ENCODE measurements around the gene HSD17B14.

Gene HSD17B14

DNA sequence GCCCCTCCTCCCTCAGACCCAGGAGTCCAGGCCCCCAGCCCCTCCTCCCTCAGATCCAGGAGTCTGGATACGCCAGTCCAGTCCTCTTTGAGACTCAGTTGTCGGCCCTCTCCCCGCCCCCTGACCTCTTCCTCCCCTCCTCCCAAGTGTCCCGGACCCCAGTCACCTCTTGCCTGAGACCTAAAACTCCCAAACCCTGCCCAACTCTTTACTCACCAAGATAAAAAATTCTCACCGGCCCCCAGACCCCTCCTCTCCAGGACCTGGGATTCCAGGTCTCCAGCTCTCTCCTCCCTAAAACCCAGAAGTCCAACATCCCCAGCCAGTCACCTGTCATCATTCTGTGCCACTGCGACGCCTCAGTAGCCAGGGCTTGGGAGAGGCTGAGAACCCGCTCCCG is 1.4 kb upstream of the HSD17B14 start:
- in situ Hi-C loops (cut with MboI; ENCODE audit: low pct_unique_long_range_greater_than_20kb, low sequenced_read_pairs, unreplicated experiment): no loop called here
- TF ChIP-seq, protein P1, sequence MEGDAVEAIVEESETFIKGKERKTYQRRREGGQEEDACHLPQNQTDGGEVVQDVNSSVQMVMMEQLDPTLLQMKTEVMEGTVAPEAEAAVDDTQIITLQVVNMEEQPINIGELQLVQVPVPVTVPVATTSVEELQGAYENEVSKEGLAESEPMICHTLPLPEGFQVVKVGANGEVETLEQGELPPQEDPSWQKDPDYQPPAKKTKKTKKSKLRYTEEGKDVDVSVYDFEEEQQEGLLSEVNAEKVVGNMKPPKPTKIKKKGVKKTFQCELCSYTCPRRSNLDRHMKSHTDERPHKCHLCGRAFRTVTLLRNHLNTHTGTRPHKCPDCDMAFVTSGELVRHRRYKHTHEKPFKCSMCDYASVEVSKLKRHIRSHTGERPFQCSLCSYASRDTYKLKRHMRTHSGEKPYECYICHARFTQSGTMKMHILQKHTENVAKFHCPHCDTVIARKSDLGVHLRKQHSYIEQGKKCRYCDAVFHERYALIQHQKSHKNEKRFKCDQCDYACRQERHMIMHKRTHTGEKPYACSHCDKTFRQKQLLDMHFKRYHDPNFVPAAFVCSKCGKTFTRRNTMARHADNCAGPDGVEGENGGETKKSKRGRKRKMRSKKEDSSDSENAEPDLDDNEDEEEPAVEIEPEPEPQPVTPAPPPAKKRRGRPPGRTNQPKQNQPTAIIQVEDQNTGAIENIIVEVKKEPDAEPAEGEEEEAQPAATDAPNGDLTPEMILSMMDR (IDR thresholded peaks at IDR 0.05; ENCODE audit: extremely low read depth, insufficient read depth, missing control alignments): no peak
- DNase-seq (ENCODE audit: low spot score): no peak

DNA sequence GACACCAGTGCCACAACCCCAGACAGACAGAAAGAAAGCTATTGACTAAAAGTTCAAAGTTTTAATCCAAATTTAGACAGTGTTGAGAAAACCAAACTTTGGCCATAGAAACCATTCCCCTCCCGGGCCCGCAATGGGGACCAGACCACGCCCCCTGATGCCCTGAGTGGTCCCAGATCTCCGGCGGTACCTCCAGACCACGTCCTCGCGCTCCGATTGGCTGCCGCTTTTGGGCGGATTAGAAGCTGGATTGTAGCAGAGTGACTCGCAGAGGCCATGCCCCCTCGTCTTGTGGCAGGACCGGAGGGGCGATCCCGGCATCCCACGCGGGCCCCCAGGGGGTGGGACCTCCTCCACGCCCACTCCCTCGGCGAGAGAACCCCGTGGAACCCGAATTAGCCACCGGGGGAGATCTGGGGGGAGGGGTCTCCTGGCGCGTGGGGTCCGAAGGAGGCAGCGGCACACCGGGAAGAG is 797 bp upstream of the HSD17B14 start:
- peak; percentile 95 for DNase-seq (ENCODE audit: low spot score)
- TF ChIP-seq, protein P1 (IDR thresholded peaks at IDR 0.05; ENCODE audit: extremely low read depth, insufficient read depth, missing control alignments): no peak
- in situ Hi-C loops (cut with MboI; ENCODE audit: low pct_unique_long_range_greater_than_20kb, low sequenced_read_pairs, unreplicated experiment): no loop called here

DNA sequence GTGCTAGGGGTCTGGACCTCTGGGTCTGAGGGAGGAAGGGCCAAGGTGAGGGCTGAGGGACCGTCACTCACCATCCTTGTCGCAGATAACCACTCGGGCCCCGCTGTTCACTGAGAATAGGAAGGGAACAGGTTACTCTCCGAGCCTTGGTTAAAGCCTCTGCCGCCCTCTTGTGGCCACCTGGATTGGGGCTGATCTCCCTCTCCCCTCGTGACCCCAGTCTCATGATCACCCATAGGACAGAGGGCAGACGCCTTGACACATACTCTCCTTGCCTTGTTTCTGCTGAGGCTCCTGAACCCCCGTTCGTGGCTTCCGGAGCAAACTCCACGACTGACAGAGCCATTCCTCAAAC is 580 bp downstream of the HSD17B14 start:
- in situ Hi-C loops (cut with MboI; ENCODE audit: low pct_unique_long_range_greater_than_20kb, low sequenced_read_pairs, unreplicated experiment): no loop called here
- TF ChIP-seq, protein P1 (IDR thresholded peaks at IDR 0.05; ENCODE audit: extremely low read depth, insufficient read depth, missing control alignments): peak; percentile 88

DNA sequence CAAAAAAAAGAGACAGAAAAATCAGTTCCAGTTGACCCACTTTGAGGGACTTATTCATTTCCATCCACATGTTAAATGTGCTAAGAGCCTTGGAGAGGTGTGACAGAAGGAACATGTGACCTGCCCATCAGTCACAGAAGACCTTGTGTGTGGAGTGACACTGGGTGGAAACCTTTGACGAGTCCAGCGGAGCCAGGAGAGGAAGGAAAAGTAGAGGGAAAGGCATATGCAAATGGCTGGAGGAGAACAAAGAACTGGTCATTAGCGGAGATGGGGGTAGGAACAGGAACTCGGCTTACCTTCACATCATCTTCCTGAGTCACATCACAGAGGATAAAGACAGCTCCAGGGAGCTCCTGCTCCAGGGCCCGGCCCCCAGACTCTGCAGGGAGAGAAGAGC is 2.3 kb downstream of the HSD17B14 start:
- in situ Hi-C loops (cut with MboI; ENCODE audit: low pct_unique_long_range_greater_than_20kb, low sequenced_read_pairs, unreplicated experiment): no loop called here
- TF ChIP-seq, protein P1 (IDR thresholded peaks at IDR 0.05; ENCODE audit: extremely low read depth, insufficient read depth, missing control alignments): no peak
- DNase-seq (ENCODE audit: low spot score): no peak

More for the DNA sequence above, 580 bp downstream of the HSD17B14 start:
- DNase-seq (ENCODE audit: low spot score): peak; percentile 90

DNA sequence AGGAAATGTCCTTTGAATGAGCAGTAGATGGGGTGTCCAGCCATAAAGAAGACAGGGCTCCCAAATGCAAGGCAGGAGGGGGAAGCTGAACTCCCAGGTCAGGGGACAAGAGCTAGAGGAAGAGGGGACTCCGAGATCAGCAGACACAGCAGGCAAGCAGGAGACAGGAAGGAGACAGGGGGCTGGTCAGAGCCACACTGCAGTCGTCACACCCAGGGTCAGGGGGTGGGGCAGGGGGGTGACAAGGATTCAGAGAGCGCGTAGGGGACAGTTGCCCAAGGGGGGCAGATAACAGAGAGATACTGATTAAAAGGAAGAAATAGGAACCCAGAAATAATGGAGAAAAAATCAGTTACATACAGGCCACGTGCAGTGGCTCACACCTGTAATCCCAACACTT is 3.2 kb downstream of the HSD17B14 start:
- TF ChIP-seq, protein P1 (IDR thresholded peaks at IDR 0.05; ENCODE audit: extremely low read depth, insufficient read depth, missing control alignments): no peak
- no peak for DNase-seq (ENCODE audit: low spot score)
- in situ Hi-C loops (cut with MboI; ENCODE audit: low pct_unique_long_range_greater_than_20kb, low sequenced_read_pairs, unreplicated experiment): no loop called here

DNA sequence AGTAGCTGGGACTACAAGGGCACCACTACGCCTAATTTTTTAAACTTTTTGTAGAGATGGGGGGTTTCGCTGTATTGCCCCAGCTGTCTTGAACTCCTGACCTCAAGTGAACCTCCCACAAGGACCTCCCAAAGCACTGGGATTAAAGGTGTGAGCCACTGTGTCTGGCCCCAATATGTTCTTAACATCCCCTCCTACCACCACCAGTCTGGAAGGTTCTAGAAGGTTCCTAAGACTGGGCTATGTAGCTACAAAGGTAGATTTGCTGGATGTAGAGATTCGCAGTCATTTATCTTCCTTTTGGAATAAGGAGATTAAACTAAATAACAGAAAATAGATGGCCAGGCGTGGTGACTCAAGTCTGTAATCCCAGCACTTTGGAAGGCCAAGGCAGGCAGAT is 5.3 kb downstream of the HSD17B14 start:
- DNase-seq (ENCODE audit: low spot score): no peak
- in situ Hi-C loops (cut with MboI; ENCODE audit: low pct_unique_long_range_greater_than_20kb, low sequenced_read_pairs, unreplicated experiment): no loop called here
- TF ChIP-seq, protein P1 (IDR thresholded peaks at IDR 0.05; ENCODE audit: extremely low read depth, insufficient read depth, missing control alignments): no peak

DNA sequence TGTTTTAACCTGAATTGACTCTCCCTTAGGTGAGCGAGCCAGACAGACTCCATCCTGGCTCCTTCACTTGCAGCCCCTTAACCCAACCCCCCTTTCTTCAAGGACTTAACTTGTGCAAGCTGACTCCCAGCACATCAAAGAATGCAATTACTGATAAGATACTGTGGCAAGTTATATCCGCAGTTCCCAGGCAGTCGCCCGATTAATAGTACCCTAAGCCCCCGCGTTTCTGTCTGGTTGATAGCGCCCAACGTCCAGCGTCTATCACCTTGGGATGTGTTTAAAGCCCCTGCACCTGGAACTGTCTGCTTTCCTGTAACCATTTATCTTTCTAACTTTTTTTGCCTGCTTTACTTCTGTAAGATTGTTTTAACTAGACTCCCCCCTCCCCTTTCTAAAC is 6.2 kb downstream of the HSD17B14 start:
- TF ChIP-seq, protein P1 (IDR thresholded peaks at IDR 0.05; ENCODE audit: extremely low read depth, insufficient read depth, missing control alignments): no peak
- in situ Hi-C loops (cut with MboI; ENCODE audit: low pct_unique_long_range_greater_than_20kb, low sequenced_read_pairs, unreplicated experiment): no loop called here
- no peak for DNase-seq (ENCODE audit: low spot score)
